ENCODE data around the gene FANCD2OS.
"Not testable (repeated sequence)": the region's sequence is repeated elsewhere in the genome, so short reads cannot be mapped to it uniquely, and the experiment has no call there.

DNA sequence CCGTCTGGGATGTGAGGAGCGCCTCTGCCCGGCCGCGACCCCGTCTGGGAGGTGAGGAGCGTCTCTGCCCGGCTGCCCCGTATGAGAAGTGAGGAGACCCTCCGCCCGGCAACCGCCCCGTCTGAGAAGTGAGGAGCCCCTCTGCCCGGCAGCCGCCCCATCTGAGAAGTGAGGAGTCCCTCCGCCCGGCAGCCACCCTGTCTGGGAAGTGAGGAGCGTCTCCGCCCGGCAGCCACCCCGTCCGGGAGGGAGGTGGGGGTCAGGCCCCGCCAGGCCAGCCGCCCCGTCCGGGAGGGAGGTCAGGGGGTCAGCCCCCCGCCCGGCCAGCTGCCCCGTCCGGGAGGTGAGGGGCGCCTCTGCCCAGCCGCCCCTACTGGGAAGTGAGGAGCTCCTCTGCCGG lies 38.0 kb downstream of the FANCD2OS start:
- TF ChIP-seq, protein P1, sequence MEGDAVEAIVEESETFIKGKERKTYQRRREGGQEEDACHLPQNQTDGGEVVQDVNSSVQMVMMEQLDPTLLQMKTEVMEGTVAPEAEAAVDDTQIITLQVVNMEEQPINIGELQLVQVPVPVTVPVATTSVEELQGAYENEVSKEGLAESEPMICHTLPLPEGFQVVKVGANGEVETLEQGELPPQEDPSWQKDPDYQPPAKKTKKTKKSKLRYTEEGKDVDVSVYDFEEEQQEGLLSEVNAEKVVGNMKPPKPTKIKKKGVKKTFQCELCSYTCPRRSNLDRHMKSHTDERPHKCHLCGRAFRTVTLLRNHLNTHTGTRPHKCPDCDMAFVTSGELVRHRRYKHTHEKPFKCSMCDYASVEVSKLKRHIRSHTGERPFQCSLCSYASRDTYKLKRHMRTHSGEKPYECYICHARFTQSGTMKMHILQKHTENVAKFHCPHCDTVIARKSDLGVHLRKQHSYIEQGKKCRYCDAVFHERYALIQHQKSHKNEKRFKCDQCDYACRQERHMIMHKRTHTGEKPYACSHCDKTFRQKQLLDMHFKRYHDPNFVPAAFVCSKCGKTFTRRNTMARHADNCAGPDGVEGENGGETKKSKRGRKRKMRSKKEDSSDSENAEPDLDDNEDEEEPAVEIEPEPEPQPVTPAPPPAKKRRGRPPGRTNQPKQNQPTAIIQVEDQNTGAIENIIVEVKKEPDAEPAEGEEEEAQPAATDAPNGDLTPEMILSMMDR (IDR thresholded peaks at IDR 0.05; ENCODE audit: insufficient read depth, low read length): not testable (repeated sequence)
- not testable (repeated sequence) for TF ChIP-seq POLR2AphosphoS5 (IDR thresholded peaks at IDR 0.05; ENCODE audit: low read depth); SPI1 (IDR thresholded peaks at IDR 0.05; ENCODE audit: borderline replicate concordance, low read depth); GABPA (IDR thresholded peaks at IDR 0.05; ENCODE audit: low read depth)
- TF ChIP-seq, protein P2, sequence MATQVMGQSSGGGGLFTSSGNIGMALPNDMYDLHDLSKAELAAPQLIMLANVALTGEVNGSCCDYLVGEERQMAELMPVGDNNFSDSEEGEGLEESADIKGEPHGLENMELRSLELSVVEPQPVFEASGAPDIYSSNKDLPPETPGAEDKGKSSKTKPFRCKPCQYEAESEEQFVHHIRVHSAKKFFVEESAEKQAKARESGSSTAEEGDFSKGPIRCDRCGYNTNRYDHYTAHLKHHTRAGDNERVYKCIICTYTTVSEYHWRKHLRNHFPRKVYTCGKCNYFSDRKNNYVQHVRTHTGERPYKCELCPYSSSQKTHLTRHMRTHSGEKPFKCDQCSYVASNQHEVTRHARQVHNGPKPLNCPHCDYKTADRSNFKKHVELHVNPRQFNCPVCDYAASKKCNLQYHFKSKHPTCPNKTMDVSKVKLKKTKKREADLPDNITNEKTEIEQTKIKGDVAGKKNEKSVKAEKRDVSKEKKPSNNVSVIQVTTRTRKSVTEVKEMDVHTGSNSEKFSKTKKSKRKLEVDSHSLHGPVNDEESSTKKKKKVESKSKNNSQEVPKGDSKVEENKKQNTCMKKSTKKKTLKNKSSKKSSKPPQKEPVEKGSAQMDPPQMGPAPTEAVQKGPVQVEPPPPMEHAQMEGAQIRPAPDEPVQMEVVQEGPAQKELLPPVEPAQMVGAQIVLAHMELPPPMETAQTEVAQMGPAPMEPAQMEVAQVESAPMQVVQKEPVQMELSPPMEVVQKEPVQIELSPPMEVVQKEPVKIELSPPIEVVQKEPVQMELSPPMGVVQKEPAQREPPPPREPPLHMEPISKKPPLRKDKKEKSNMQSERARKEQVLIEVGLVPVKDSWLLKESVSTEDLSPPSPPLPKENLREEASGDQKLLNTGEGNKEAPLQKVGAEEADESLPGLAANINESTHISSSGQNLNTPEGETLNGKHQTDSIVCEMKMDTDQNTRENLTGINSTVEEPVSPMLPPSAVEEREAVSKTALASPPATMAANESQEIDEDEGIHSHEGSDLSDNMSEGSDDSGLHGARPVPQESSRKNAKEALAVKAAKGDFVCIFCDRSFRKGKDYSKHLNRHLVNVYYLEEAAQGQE (IDR thresholded peaks at IDR 0.05; ENCODE audit: insufficient replicate concordance, low read depth): not testable (repeated sequence)

Data from HL-60 (cell line).